Thymus (tissue), 11 donors: ENCODE results near the gene MYH15. TPM values are rescaled to one million over a fixed set of nuclear protein-coding genes. Genes with fewer than 3 reads are reported as not detected.

Source experiments
- DNase-seq, 9 donors: peaks; one replicate each; pipeline ENCODE4 v3.0.0-alpha.2; 2013; ENCODE audit warnings: low spot score in 9 of 9, low read depth in 6 of 9, missing footprints in 1 of 9
- H3K27ac ChIP-seq, 2 donors: one replicate each; pipeline ENCODE4 v1.5.1; 2013; ENCODE audit warnings: control low read depth in 1 of 2, low read depth in 1 of 2, low read length in 1 of 2, mild to moderate bottlenecking in 1 of 2, moderate library complexity in 1 of 2
- H3K27me3 ChIP-seq, 2 donors: one replicate each; pipeline ENCODE4 v1.5.1; 2013; ENCODE audit warnings: low read length in 1 of 2; ENCODE audit not compliant: control insufficient read depth in 2 of 2, insufficient read depth in 1 of 2
- H3K36me3 ChIP-seq, 2 donors: one replicate each; pipeline ENCODE4 v1.5.1; 2013; ENCODE audit warnings: low read length in 1 of 2, mild to moderate bottlenecking in 1 of 2, moderate library complexity in 1 of 2; ENCODE audit not compliant: control insufficient read depth in 2 of 2, insufficient read depth in 2 of 2
- H3K4me1 ChIP-seq, 2 donors: one replicate each; pipeline ENCODE4 v1.5.1; 2013; ENCODE audit warnings: low read length in 2 of 2; ENCODE audit not compliant: control insufficient read depth in 2 of 2, insufficient read depth in 2 of 2
- H3K4me3 ChIP-seq, 2 donors: one replicate each; pipeline ENCODE4 v1.5.1; 2013; ENCODE audit warnings: low read length in 2 of 2, control low read depth in 1 of 2, mild to moderate bottlenecking in 1 of 2
- H3K9me3 ChIP-seq, 2 donors: one replicate each; pipeline ENCODE4 v1.5.1; 2013; ENCODE audit warnings: low read length in 1 of 2, mild to moderate bottlenecking in 1 of 2; ENCODE audit not compliant: control insufficient read depth in 2 of 2, insufficient read depth in 1 of 2
- WGBS: extraction: QIAGEN DNeasy Blood & Tissue Kit; methylation state at CpG from one replicate; pipeline ENCODE4 v1.1.7; 2013; 5-methylcytosine and 5-hydroxymethylcytosine counted together
- polyA plus RNA-seq: library from polyadenylated mRNA; stranded (reverse); fragments of 200-250 nt; gene quantifications from one replicate; pipeline ENCODE4 v1.2.3, GENCODE V29; 2013
- total RNA-seq: library from RNA; stranded (reverse); fragments of 120-200 nt; gene quantifications from one replicate; pipeline ENCODE4 v1.2.4, GENCODE V29; 2013
- donor health status: healthy.

MYH15 gene
- total and polyA plus RNA-seq, 2 donors, result 0.16 to 0.19 TPM

DNA sequence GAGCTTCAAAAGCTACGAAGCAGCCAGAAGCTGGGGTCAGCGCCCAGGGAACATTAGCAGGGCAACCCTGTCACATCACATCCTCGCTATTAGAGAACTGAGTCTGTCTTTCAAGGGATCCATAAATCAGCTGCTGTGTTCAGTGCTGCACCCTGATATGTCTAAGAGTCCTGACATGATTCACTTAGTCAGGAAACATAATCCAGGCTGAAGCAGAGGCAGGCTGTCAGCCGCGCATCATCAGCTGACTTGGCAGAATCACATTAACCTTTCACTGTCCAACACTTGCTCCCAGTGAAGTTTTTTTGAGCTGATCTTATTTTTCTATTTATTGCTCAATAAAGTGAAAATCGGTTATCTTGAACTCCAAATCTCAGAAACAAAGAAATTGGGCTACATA is 23.5 kb downstream of the MYH15 start:
- DNase-seq, result no peak
- H3K4me3 ChIP-seq, result no peak overlapping the region
- H3K4me1 ChIP-seq, result no peaks in the 10 kb centered on the region
- H3K9me3 ChIP-seq, result no peaks in the 10 kb centered on the region
- WGBS, result 81% methylated on average over 6 of the region's 6 CpGs
- H3K27me3 ChIP-seq, result no peaks in the 10 kb centered on the region
- no peaks in the 10 kb centered on the region for H3K36me3 ChIP-seq
- H3K27ac ChIP-seq, result no peak overlapping the region

- Histone ChIP-seq H3K4me1 (no peaks in the 10 kb centered on the region), H3K27ac (no peak overlapping the region), H3K36me3 (no peaks in the 10 kb centered on the region), H3K27me3 (no peaks in the 10 kb centered on the region), H3K9me3 (no peaks in the 10 kb centered on the region), H3K4me3 (no peak overlapping the region)
- WGBS, result 93% methylated on average over 3 of the region's 3 CpGs
- DNase-seq, result no peak
These were observed 24.1 kb downstream of the MYH15 start for GRCh38 chr3:108486338-108486737.

DNA sequence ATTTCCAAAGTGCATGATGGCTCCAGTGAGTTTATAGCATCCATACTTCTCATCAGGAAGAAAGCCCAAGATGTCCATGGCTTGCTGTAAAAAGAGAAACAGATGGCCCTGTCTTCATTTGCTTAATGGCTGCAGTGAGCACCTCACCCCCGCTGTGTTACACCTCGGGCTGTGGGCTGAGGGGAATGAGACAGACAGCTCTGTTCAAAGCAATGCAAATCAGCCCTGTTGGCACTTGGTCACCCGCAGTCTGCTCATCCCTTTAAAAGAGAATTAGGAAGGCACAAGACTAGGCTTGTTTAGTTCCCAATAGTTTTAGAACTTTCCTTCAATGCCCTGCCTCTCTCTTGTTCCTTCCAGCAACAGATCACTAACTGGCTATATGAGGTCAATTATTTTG is 25.2 kb downstream of the MYH15 start:
- no peaks in the 10 kb centered on the region for H3K4me1 ChIP-seq
- H3K27me3 ChIP-seq, result no peaks in the 10 kb centered on the region
- H3K27ac ChIP-seq, result no peak overlapping the region
- no peaks in the 10 kb centered on the region for H3K36me3 ChIP-seq
- H3K4me3 ChIP-seq, result no peak overlapping the region
- H3K9me3 ChIP-seq, result no peaks in the 10 kb centered on the region
- no peak for DNase-seq
- 98% methylated on average over 3 of the region's 3 CpGs for WGBS

DNA sequence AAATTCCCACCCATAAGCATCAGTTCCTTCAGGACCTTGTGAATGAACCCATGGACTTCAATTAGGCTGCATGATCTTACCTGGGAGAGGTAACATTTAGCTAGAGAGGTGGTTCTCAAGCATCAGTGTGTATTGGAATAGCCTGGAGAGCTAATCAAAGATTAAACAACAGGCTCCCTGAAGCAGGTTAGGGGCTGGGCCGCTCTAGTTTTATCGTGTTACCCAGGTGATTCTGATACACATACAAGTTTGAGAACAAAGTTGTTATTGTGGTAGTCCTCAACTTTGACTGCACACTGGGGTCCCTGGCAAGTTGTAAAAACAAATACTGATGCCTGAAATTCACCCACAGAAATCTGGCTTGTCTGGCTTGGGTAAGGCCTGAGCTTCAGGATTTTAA is 31.2 kb downstream of the MYH15 start:
- no peaks in the 10 kb centered on the region for H3K27me3 ChIP-seq
- H3K4me3 ChIP-seq, result no peak overlapping the region
- H3K36me3 ChIP-seq, result no peaks in the 10 kb centered on the region
- no peak for DNase-seq
- 72% methylated on average over 2 of the region's 2 CpGs for WGBS
- no peaks in the 10 kb centered on the region for H3K4me1 ChIP-seq
- no peak overlapping the region for H3K27ac ChIP-seq
- no peaks in the 10 kb centered on the region for H3K9me3 ChIP-seq

DNA sequence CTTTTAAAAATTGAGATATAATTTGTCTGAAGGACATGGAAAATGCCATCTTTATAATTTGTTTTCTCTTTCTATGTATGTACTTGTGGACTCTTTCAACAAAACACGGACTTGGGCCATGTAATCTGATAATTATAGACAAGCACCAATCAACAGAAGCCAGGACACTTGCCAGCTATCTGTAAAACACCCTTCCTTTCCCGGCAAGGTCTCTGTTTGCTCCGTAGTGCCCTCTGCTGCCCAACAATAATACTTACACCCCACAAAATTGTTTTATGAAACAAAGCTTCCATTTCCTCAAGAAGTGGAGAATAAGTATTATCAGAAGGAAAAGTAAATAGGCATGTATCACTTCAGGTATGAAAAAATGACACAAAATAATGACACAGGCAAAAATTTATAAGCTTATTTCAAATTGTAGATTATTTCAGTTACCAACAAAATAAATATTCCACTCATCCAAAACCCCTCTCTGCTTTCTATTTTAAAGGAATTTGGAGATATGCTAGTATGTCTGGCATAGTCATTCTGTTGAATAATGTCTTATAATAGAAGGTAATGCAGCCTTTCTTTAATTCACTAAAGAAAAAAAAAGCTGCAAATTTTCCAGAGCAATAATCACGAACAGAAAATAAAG is 32.8 kb downstream of the MYH15 start:
- Histone ChIP-seq H3K4me1 (no peaks in the 10 kb centered on the region), H3K4me3 (no peak overlapping the region), H3K9me3 (no peaks in the 10 kb centered on the region), H3K27ac (no peak overlapping the region), H3K27me3 (no peaks in the 10 kb centered on the region), H3K36me3 (no peaks in the 10 kb centered on the region)
- peak; percentile 25 to 73 (median 47) for DNase-seq
- WGBS, result 25% methylated on average over 4 of the region's 4 CpGs

DNA sequence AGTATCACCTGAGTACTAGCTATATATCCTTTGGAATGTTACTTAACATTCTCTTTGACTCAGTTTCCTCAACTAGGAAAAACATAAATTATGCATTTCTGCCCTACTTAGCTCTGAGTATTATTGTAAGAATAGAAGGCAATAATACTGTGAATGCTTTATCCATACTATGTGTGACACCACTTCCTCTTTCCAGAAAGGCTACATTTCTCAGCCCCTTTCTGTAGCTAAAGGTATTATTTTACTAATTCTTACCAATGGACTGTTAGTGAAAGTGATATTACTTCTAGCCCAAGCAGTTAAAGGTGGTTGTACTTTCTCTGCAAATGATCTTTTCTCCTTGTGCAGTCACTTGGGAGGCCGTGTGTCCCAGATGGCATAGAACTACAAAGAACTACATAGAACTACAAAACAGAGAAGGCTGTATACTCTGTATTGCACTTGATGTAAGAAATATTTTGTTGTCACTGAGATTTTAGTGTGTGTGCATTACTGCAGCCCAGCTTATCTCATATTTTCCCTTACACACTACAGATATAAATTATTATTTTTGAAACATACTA is 35.1 kb downstream of the MYH15 start:
- Histone ChIP-seq H3K27me3 (no peaks in the 10 kb centered on the region), H3K27ac (no peak overlapping the region), H3K4me1 (no peaks in the 10 kb centered on the region), H3K9me3 (no peaks in the 10 kb centered on the region), H3K4me3 (no peak overlapping the region), H3K36me3 (no peaks in the 10 kb centered on the region)
- WGBS, result 88% methylated on average over 1 of the region's 1 CpG
- DNase-seq, result no peak

- Histone ChIP-seq H3K27ac (no peak overlapping the region), H3K4me3 (no peak overlapping the region), H3K27me3 (no peaks in the 10 kb centered on the region), H3K36me3 (no peaks in the 10 kb centered on the region), H3K4me1 (no peaks in the 10 kb centered on the region), H3K9me3 (no peaks in the 10 kb centered on the region)
- no peak for DNase-seq
- 97% methylated on average over 3 of the region's 3 CpGs for WGBS
These were observed 35.8 kb downstream of the MYH15 start for GRCh38 chr3:108474581-108474980.

- no peaks in the 10 kb centered on the region for H3K9me3 ChIP-seq
- no peak for DNase-seq
- no peaks in the 10 kb centered on the region for H3K36me3 ChIP-seq
- no peak overlapping the region for H3K4me3 ChIP-seq
- H3K27ac ChIP-seq, result no peak overlapping the region
- no peaks in the 10 kb centered on the region for H3K4me1 ChIP-seq
- H3K27me3 ChIP-seq, result no peaks in the 10 kb centered on the region
These were observed 36.7 kb downstream of the MYH15 start for GRCh38 chr3:108473711-108474110.

DNA sequence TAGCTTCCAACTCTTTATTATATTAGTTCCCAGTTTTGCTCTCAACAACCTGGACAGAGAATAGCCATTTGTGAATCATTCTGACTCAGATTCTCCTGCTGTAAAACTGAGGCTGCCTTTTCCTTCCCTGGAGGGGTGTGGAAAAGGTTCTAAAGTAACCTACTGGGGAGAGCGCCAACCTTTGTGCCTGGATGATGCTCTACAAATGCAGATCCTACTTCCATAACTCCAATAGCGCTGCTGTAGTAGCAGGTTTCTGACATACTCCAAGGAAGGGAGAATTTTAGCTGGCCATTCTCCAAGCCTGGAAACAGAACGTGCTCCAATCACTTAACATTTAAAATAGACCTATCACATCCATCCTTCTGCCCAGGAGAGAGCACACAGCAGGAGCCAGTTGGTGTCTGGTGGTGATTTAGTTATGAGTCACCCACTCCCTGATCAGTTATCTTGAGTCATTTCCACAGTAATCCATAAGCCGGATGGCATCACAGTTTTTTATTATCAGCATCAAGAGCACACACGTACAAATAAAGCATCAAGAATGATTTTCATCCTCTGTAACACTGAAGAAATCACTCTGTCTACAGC is 38.3 kb downstream of the MYH15 start:
- 96% methylated on average over 5 of the region's 5 CpGs for WGBS
- Histone ChIP-seq H3K27me3 (no peaks in the 10 kb centered on the region), H3K27ac (no peak overlapping the region), H3K4me3 (no peak overlapping the region), H3K36me3 (no peaks in the 10 kb centered on the region), H3K4me1 (no peaks in the 10 kb centered on the region), H3K9me3 (no peaks in the 10 kb centered on the region)
- DNase-seq, result no peak
